Measurements from ENCODE around the gene METRN. TPM values are rescaled to one million over a fixed set of nuclear protein-coding genes. Genes with fewer than 3 reads are reported as not detected.
A peak's percentile ranks its signal among the peaks of the same experiment; 100 is the strongest.

METRN gene
- polyA plus RNA-seq, 3 donors, result 0.97 to 5.4 (median 1.7) TPM

- Mint-ChIP-seq H3K9me3 (peaks cover 0 to 7% (median 0%) of the 10 kb centered on the region in 7 donors), H3K4me1 (peaks cover 19% of the 10 kb centered on the region), H3K36me3 (peaks cover 2 to 3% of the 10 kb centered on the region in 2 donors), H3K4me3 (peak overlapping the region in 1 of 2 donors; percentile 35), H3K27me3 (ENCODE audit: low read depth in 3 of 3) (peaks cover 47 to 69% (median 52%) of the 10 kb centered on the region in 3 donors), H3K27ac (no peak overlapping the region)
- TF ChIP-seq, protein P1, sequence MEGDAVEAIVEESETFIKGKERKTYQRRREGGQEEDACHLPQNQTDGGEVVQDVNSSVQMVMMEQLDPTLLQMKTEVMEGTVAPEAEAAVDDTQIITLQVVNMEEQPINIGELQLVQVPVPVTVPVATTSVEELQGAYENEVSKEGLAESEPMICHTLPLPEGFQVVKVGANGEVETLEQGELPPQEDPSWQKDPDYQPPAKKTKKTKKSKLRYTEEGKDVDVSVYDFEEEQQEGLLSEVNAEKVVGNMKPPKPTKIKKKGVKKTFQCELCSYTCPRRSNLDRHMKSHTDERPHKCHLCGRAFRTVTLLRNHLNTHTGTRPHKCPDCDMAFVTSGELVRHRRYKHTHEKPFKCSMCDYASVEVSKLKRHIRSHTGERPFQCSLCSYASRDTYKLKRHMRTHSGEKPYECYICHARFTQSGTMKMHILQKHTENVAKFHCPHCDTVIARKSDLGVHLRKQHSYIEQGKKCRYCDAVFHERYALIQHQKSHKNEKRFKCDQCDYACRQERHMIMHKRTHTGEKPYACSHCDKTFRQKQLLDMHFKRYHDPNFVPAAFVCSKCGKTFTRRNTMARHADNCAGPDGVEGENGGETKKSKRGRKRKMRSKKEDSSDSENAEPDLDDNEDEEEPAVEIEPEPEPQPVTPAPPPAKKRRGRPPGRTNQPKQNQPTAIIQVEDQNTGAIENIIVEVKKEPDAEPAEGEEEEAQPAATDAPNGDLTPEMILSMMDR (IDR thresholded peaks at IDR 0.05), result no peak
- H3K9me3 ChIP-seq (replicated peaks in 1 of 2; ENCODE audit: control insufficient read depth in 1 of 2, insufficient read depth in 1 of 2, low read length in 2 of 2), result peaks cover 4 to 9% of the 10 kb centered on the region in 2 donors
- no peak overlapping the region for H3K4me2 ChIP-seq (replicated peaks; ENCODE audit: extremely low read depth, low read length, poor library complexity, severe bottlenecking)
- no peak overlapping the region for H3K4me3 ChIP-seq (replicated peaks in 1 of 3; ENCODE audit: low read depth in 2 of 3, low read length in 3 of 3)
- peaks cover 13% of the 10 kb centered on the region for H4K20me1 ChIP-seq (ENCODE audit: insufficient read depth, low read length)
- intact Hi-C loops (cut with micrococcal nuclease), result no loop called here
- no peak for DNase-seq
- H3K4me1 ChIP-seq (ENCODE audit: control insufficient read depth in 1 of 2, insufficient read depth in 2 of 2, low read length in 2 of 2), result peaks cover 32 to 48% of the 10 kb centered on the region in 2 donors
- H2AFZ ChIP-seq (ENCODE audit: insufficient read depth, low read depth, low read length, poor library complexity, severe bottlenecking), result no peak overlapping the region
- 78% methylated on average over 28 of the region's 32 CpGs for WGBS (ENCODE audit: insufficient coverage)
- H3K9ac ChIP-seq (ENCODE audit: insufficient read depth, low read length, poor library complexity, severe bottlenecking), result no peak overlapping the region
- no peaks in the 10 kb centered on the region for H3K79me2 ChIP-seq (ENCODE audit: insufficient read depth, low read length)
- peaks cover 11 to 62% of the 10 kb centered on the region in 2 donors for H3K27me3 ChIP-seq (ENCODE audit: control insufficient read depth in 2 of 2, insufficient read depth in 2 of 2, low read length in 2 of 2)
- no peak overlapping the region for H3K27ac ChIP-seq (ENCODE audit: low read depth in 1 of 2, low read length in 2 of 2)
- no peaks in the 10 kb centered on the region for H3K36me3 ChIP-seq (replicated peaks in 1 of 2; ENCODE audit: control insufficient read depth in 1 of 2, insufficient read depth in 2 of 2, low read length in 2 of 2)
Measured at GRCh38 chr16:717450-718245, 2.7 kb downstream of the METRN start.

GRCh38 chr16:718389-718788, 3.5 kb downstream of the METRN start:
- H3K36me3 ChIP-seq (replicated peaks in 1 of 2; ENCODE audit: control insufficient read depth in 1 of 2, insufficient read depth in 2 of 2, low read length in 2 of 2), result no peaks in the 10 kb centered on the region
- H3K79me2 ChIP-seq (ENCODE audit: insufficient read depth, low read length), result no peaks in the 10 kb centered on the region
- H3K4me2 ChIP-seq (replicated peaks; ENCODE audit: extremely low read depth, low read length, poor library complexity, severe bottlenecking), result no peak overlapping the region
- peaks cover 32 to 48% of the 10 kb centered on the region in 2 donors for H3K4me1 ChIP-seq (ENCODE audit: control insufficient read depth in 1 of 2, insufficient read depth in 2 of 2, low read length in 2 of 2)
- peak overlapping the region in 1 of 2 donors; percentile 20 for H3K4me3 Mint-ChIP-seq
- intact Hi-C loops (cut with micrococcal nuclease), result no loop called here
- no peak overlapping the region for H3K9ac ChIP-seq (ENCODE audit: insufficient read depth, low read length, poor library complexity, severe bottlenecking)
- peaks cover 4 to 9% of the 10 kb centered on the region in 2 donors for H3K9me3 ChIP-seq (replicated peaks in 1 of 2; ENCODE audit: control insufficient read depth in 1 of 2, insufficient read depth in 1 of 2, low read length in 2 of 2)
- peaks cover 19% of the 10 kb centered on the region for H3K4me1 Mint-ChIP-seq
- no peak overlapping the region for H2AFZ ChIP-seq (ENCODE audit: insufficient read depth, low read depth, low read length, poor library complexity, severe bottlenecking)
- H4K20me1 ChIP-seq (ENCODE audit: insufficient read depth, low read length), result peaks cover 18% of the 10 kb centered on the region
- DNase-seq, result no peak
- peaks cover 5 to 7% of the 10 kb centered on the region in 2 donors for H3K36me3 Mint-ChIP-seq
- peaks cover 11 to 58% of the 10 kb centered on the region in 2 donors for H3K27me3 ChIP-seq (ENCODE audit: control insufficient read depth in 2 of 2, insufficient read depth in 2 of 2, low read length in 2 of 2)
- H3K27ac ChIP-seq (ENCODE audit: low read depth in 1 of 2, low read length in 2 of 2), result no peak overlapping the region
- H3K4me3 ChIP-seq (replicated peaks in 1 of 3; ENCODE audit: low read depth in 2 of 3, low read length in 3 of 3), result no peak overlapping the region
- peaks cover 45 to 62% (median 46%) of the 10 kb centered on the region in 3 donors for H3K27me3 Mint-ChIP-seq (ENCODE audit: low read depth in 3 of 3)
- peaks cover 0 to 4% (median 0%) of the 10 kb centered on the region in 7 donors for H3K9me3 Mint-ChIP-seq
- 97% methylated on average over 4 of the region's 9 CpGs for WGBS (ENCODE audit: insufficient coverage)
- no peak overlapping the region for H3K27ac Mint-ChIP-seq
- TF ChIP-seq, protein P1 (IDR thresholded peaks at IDR 0.05), result no peak
